Common myeloid progenitor, CD34-positive (primary cell): ENCODE results near the gene TEX101.

ENCODE experiments used
- CTCF ChIA-PET: fragments of 350-600 bp; sonication (Branson Sonifier 250); formaldehyde crosslinking; loops from one replicate; lab custom pipeline; 2021; ENCODE audit warnings: antibody characterized with exemption; lab: Charles Lee
- POLR2A ChIA-PET: fragments of 350-600 bp; sonication (Branson Sonifier 250); formaldehyde crosslinking; loops from one replicate; lab custom pipeline; 2021; ENCODE audit warnings: antibody characterized with exemption; lab: Charles Lee
- DNase-seq, 3 donors: peaks; one replicate each; pipeline versions ENCODE4 v3.0.0 to v3.0.0-alpha.2; 2013
- H3K27ac ChIP-seq, 2 experiments: 1 replicate in 1 of 2; 2 replicates in 1 of 2; pipeline ENCODE4 v1.7.0; 2013; ENCODE audit warnings: inconsistent platforms in 2 of 2, low read length in 2 of 2, mild to moderate bottlenecking in 2 of 2, low read depth in 1 of 2, moderate library complexity in 1 of 2; ENCODE audit not compliant: severe bottlenecking in 2 of 2, insufficient read depth in 1 of 2, poor library complexity in 1 of 2
- H3K27me3 ChIP-seq, 5 experiments: replicated peaks in 2 of 5; 1 replicate in 3 of 5; 2 replicates in 2 of 5; pipeline versions ENCODE4 v1.6.1 to v1.7.0; 2013; ENCODE audit warnings: low read length in 4 of 5, mild to moderate bottlenecking in 2 of 5, moderate library complexity in 2 of 5, inconsistent platforms in 1 of 5; ENCODE audit not compliant: insufficient read depth in 5 of 5, control insufficient read depth in 4 of 5
- H3K36me3 ChIP-seq, 4 experiments: 1 replicate in 2 of 4; 2 replicates in 2 of 4; pipeline versions ENCODE4 v1.6.1 to v1.7.0; 2013; ENCODE audit warnings: low read length in 3 of 4, control low read depth in 1 of 4, mild to moderate bottlenecking in 1 of 4; ENCODE audit not compliant: control insufficient read depth in 4 of 4, insufficient read depth in 4 of 4
- H3K4me1 ChIP-seq, 4 experiments: 1 replicate in 3 of 4; 2 replicates in 1 of 4; pipeline versions ENCODE4 v1.6.1 to v1.7.1; 2013; ENCODE audit warnings: low read length in 3 of 4, mild to moderate bottlenecking in 3 of 4, control low read depth in 1 of 4, inconsistent platforms in 1 of 4, moderate library complexity in 1 of 4; ENCODE audit not compliant: control insufficient read depth in 4 of 4, insufficient read depth in 4 of 4; ENCODE audit errors: control extremely low read depth in 1 of 4
- H3K4me3 ChIP-seq, 7 experiments: 1 replicate in 4 of 7; 2 replicates in 3 of 7; pipeline versions ENCODE4 v1.5.1 to v1.7.0; 2013; ENCODE audit warnings: mild to moderate bottlenecking in 7 of 7, low read length in 6 of 7, moderate library complexity in 6 of 7, inconsistent platforms in 2 of 7, low read depth in 2 of 7, control low read depth in 1 of 7; ENCODE audit not compliant: insufficient read depth in 4 of 7, control insufficient read depth in 1 of 7; ENCODE audit errors: extremely low read depth in 1 of 7
- H3K9me3 ChIP-seq, 5 experiments: 1 replicate in 4 of 5; 2 replicates in 1 of 5; pipeline versions ENCODE4 v1.6.1 to v1.7.1; 2013; ENCODE audit warnings: low read length in 4 of 5, mild to moderate bottlenecking in 2 of 5, inconsistent platforms in 1 of 5, low read depth in 1 of 5, moderate library complexity in 1 of 5; ENCODE audit not compliant: control insufficient read depth in 4 of 5, insufficient read depth in 2 of 5; ENCODE audit errors: control extremely low read depth in 1 of 5
- WGBS: methylation state at CpG from one replicate; pipeline ENCODE4 v1.1.5; 2013; ENCODE audit not compliant: insufficient coverage; 5-methylcytosine and 5-hydroxymethylcytosine counted together

Gene TEX101

GRCh38 chr19:43462785-43463380, 48.2 kb downstream of the TEX101 start:
- 13% methylated on average over 32 of the region's 33 CpGs for WGBS
- DNase-seq, result no peak
- ChIA-PET POLR2A (interaction anchor here (1.3 to 2.2 kb wide), 3 partner anchors 10 to 41 kb away, joined by 3 to 6 read pairs (median 4); partner anchors contain the start of gene PHLDB3), CTCF (interaction anchor here (1.3 to 2.7 kb wide), 7 partner anchors 10 to 56 kb away, joined by 4 to 8 read pairs (median 4); no protein-coding TSS in a partner anchor)
- peak overlapping the region in 6 of 7 experiments; percentile 4 to 92 (median 74) for H3K4me3 ChIP-seq
- H3K9me3 ChIP-seq, result no peaks in the 10 kb centered on the region
- no peak overlapping the region for H3K27ac ChIP-seq
- peaks cover 0 to 6% (median 0%) of the 10 kb centered on the region in 5 experiments for H3K27me3 ChIP-seq
- H3K36me3 ChIP-seq, result no peaks in the 10 kb centered on the region
- peaks cover 2 to 29% (median 24%) of the 10 kb centered on the region in 4 experiments for H3K4me1 ChIP-seq

- Histone ChIP-seq H3K36me3 (no peaks in the 10 kb centered on the region), H3K4me1 (peaks cover 3 to 36% (median 31%) of the 10 kb centered on the region in 4 experiments), H3K9me3 (no peaks in the 10 kb centered on the region), H3K27me3 (peaks cover 0 to 6% (median 0%) of the 10 kb centered on the region in 5 experiments), H3K27ac (peak overlapping the region in 1 of 2 experiments; percentile 61), H3K4me3 (peak overlapping the region; percentile 58 to 92 (median 79))
- POLR2A ChIA-PET, result interaction anchor here (1.3 to 2.2 kb wide), 3 partner anchors 11 to 40 kb away, joined by 3 to 6 read pairs (median 4); partner anchors contain the start of gene PHLDB3
- DNase-seq, result peak; percentile 95 to 97 (median 97)
- 0% methylated on average over 37 of the region's 57 CpGs for WGBS
- CTCF ChIA-PET, result interaction anchor here (0.7 to 2.7 kb wide), 10 partner anchors 10 to 61 kb away, joined by 3 to 8 read pairs (median 4); no protein-coding TSS in a partner anchor
Measured at GRCh38 chr19:43463381-43464133, 48.9 kb downstream of the TEX101 start.

GRCh38 chr19:43464134-43464775, 49.6 kb downstream of the TEX101 start:
- Histone ChIP-seq H3K27ac (peak overlapping the region in 1 of 2 experiments; percentile 61), H3K4me1 (peaks cover 3 to 43% (median 38%) of the 10 kb centered on the region in 4 experiments), H3K9me3 (no peaks in the 10 kb centered on the region), H3K27me3 (peaks cover 0 to 6% (median 0%) of the 10 kb centered on the region in 5 experiments), H3K36me3 (no peaks in the 10 kb centered on the region), H3K4me3 (peak overlapping the region; percentile 58 to 92 (median 79))
- CTCF ChIA-PET, result interaction anchor here (0.7 to 2.7 kb wide), 8 partner anchors 9 to 61 kb away, joined by 3 to 8 read pairs (median 4); no protein-coding TSS in a partner anchor
- DNase-seq, result no peak
- POLR2A ChIA-PET, result interaction anchor here (0.8 to 2.2 kb wide), 4 partner anchors 9 to 40 kb away, joined by 3 to 6 read pairs (median 4); partner anchors contain the start of gene PHLDB3
- WGBS, result 11% methylated on average over 32 of the region's 33 CpGs

- DNase-seq, result no peak
- POLR2A ChIA-PET, result no interaction called here
- Histone ChIP-seq H3K4me3 (peak within 1 kb of the TSS; percentile 58 to 92 (median 79)), H3K27ac (peak within 1 kb of the TSS in 1 of 2 experiments; percentile 61), H3K4me1 (peaks cover 3 to 44% (median 38%) of the 10 kb centered on the region in 4 experiments), H3K9me3 (no peaks in the 10 kb centered on the region), H3K27me3 (peaks cover 0 to 6% (median 0%) of the 10 kb centered on the region in 5 experiments), H3K36me3 (no peaks in the 10 kb centered on the region)
- CTCF ChIA-PET, result interaction anchor here (1.0 to 1.5 kb wide), 4 partner anchors 9 to 26 kb away, joined by 3 to 5 read pairs (median 4); no protein-coding TSS in a partner anchor
- 58% methylated on average over 24 of the region's 24 CpGs for WGBS
Measured at GRCh38 chr19:43465468-43466120, 50.9 kb downstream of the TEX101 start, which contains the start of gene LYPD3. Gene LYPD3 (minus strand): TSS chr19:43465608. CDS start chr19:43465571, 37 bp downstream.

DNA sequence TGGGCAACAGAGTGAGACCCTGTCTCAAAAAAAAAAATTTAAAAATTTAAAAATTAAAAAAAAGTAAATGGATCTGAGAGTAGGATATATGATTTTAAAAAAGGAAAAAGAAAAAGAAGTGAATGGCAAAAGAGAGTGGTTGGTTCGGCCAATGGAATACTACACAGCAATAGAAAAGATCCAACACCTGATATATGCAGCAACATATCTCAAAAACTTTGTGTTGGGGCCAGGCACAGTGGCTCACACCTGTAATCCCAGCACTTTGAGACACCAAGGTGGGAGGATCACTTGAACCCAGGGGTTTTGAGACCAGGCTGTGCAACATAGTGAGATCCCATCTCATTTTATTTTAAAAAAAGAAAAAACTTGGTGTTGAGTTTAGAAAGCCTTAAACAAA, 52.1 kb downstream of the TEX101 start:
- H3K4me1 ChIP-seq, result peaks cover 3 to 49% (median 44%) of the 10 kb centered on the region in 4 experiments

GRCh38 chr19:43467276-43467675, 52.6 kb downstream of the TEX101 start:
- ChIA-PET POLR2A (no interaction called here), CTCF (interaction anchor here (1.5 to 1.8 kb wide), 3 partner anchors 13 to 52 kb away, joined by 4 read pairs; no protein-coding TSS in a partner anchor)
- H3K4me3 ChIP-seq, result no peak overlapping the region
- H3K4me1 ChIP-seq, result peaks cover 3 to 52% (median 47%) of the 10 kb centered on the region in 4 experiments
- no peak overlapping the region for H3K27ac ChIP-seq
- peaks cover 0 to 6% (median 0%) of the 10 kb centered on the region in 5 experiments for H3K27me3 ChIP-seq
- DNase-seq, result no peak
- no peaks in the 10 kb centered on the region for H3K36me3 ChIP-seq
- no peaks in the 10 kb centered on the region for H3K9me3 ChIP-seq
- WGBS, result 87% methylated on average over 6 of the region's 6 CpGs

More for the DNA sequence above, 52.1 kb downstream of the TEX101 start:
- no peak for DNase-seq
- Histone ChIP-seq H3K36me3 (no peaks in the 10 kb centered on the region), H3K9me3 (no peaks in the 10 kb centered on the region), H3K4me3 (no peak overlapping the region), H3K27me3 (peaks cover 0 to 6% (median 0%) of the 10 kb centered on the region in 5 experiments), H3K27ac (no peak overlapping the region)
- CTCF ChIA-PET, result interaction anchor here (1.8 kb wide), 1 partner anchor 52 kb away, joined by 4 read pairs; no protein-coding TSS in a partner anchor
- POLR2A ChIA-PET, result no interaction called here
- no CpG with 5 or more reads among the region's 1 CpG for WGBS
